CD4-positive, alpha-beta T cell (primary cell): ENCODE data around the gene GPR4. TPM values are rescaled to one million over a fixed set of nuclear protein-coding genes. Genes with fewer than 3 reads are reported as not detected.

Experiments used
- ATAC-seq: fragments of 200-7000 bp; cut with Tn5 transposase; one replicate; pipeline ENCODE4 v1.10.0; 2022; ENCODE audit warnings: mild to moderate bottlenecking; ENCODE audit not compliant: poor library complexity
- CTCF ChIA-PET: fragments of 350-600 bp; sonication (Branson Sonifier 250); formaldehyde crosslinking; loops from one replicate; lab custom pipeline; 2021; ENCODE audit warnings: antibody characterized with exemption, inconsistent platforms; lab: Charles Lee
- POLR2A ChIA-PET: fragments of 350-600 bp; sonication (Branson Sonifier 250); formaldehyde crosslinking; loops from one replicate; lab custom pipeline; 2021; ENCODE audit warnings: antibody characterized with exemption, inconsistent platforms; lab: Charles Lee
- DNase-seq, 14 experiments: peaks; one replicate each; pipeline ENCODE4 v3.0.0-alpha.2; 2013 to 2020; ENCODE audit warnings: mixed read lengths in 2 of 14
- H3K27ac ChIP-seq, 2 donors: one replicate each; pipeline versions ENCODE4 v1.5.1 to v1.7.0; 2013; ENCODE audit warnings: low read length in 2 of 2, low read depth in 1 of 2, mild to moderate bottlenecking in 1 of 2
- H3K27me3 ChIP-seq, 2 experiments: 1 replicate in 1 of 2; 2 replicates in 1 of 2; pipeline versions ENCODE4 v1.6.1 to v1.7.0; 2013; ENCODE audit warnings: low read length in 2 of 2, control low read depth in 1 of 2, mild to moderate bottlenecking in 1 of 2, moderate library complexity in 1 of 2; ENCODE audit not compliant: insufficient read depth in 2 of 2, control insufficient read depth in 1 of 2
- H3K36me3 ChIP-seq: one replicate; pipeline ENCODE4 v1.6.1; 2013; ENCODE audit warnings: low read length, control low read depth; ENCODE audit not compliant: insufficient read depth
- H3K4me1 ChIP-seq: one replicate; pipeline ENCODE4 v1.6.1; 2013; ENCODE audit warnings: low read length, control low read depth; ENCODE audit not compliant: insufficient read depth
- H3K4me3 ChIP-seq: one replicate; pipeline ENCODE4 v1.5.1; 2013; ENCODE audit warnings: mild to moderate bottlenecking, low read length, moderate library complexity
- H3K9me3 ChIP-seq, 2 experiments: 1 replicate in 1 of 2; 2 replicates in 1 of 2; pipeline versions ENCODE4 v1.6.1 to v1.7.0; 2013; ENCODE audit warnings: low read length in 2 of 2, mild to moderate bottlenecking in 2 of 2, control low read depth in 1 of 2, moderate library complexity in 1 of 2; ENCODE audit not compliant: control insufficient read depth in 1 of 2, insufficient read depth in 1 of 2
- H3K27ac Mint-ChIP-seq: one replicate; pipeline ENCODE4 v1.8.0; 2020; ENCODE audit warnings: mixed read lengths
- H3K27me3 Mint-ChIP-seq: one replicate; pipeline ENCODE4 v1.8.0; 2021; ENCODE audit warnings: mixed read lengths
- H3K36me3 Mint-ChIP-seq: one replicate; pipeline ENCODE4 v1.8.0; 2021; ENCODE audit warnings: low read depth, mixed read lengths
- H3K4me1 Mint-ChIP-seq: one replicate; pipeline ENCODE4 v1.8.0; 2021; ENCODE audit warnings: low read depth, mixed read lengths
- H3K4me3 Mint-ChIP-seq: one replicate; pipeline ENCODE4 v1.8.0; 2020; ENCODE audit warnings: mild to moderate bottlenecking, mixed read lengths
- H3K9me3 Mint-ChIP-seq: one replicate; pipeline ENCODE4 v1.8.0; 2020; ENCODE audit warnings: mixed read lengths
- CTCF ChIP-seq: fragments of 200-600 bp; IDR thresholded peaks from one replicate; pipeline ENCODE4 v1.8.0; 2022; ENCODE audit warnings: antibody characterized with exemption, mild to moderate bottlenecking
- intact Hi-C, 2 experiments: fragments of 100-400 bp; cut with DNase I in 1 of 2; cut with micrococcal nuclease in 1 of 2; formaldehyde crosslinking; loops; one replicate each; pipeline versions ENCODE4 v1.15.1 to v1.9.0; 2023 to 2025; cut with DNase I, micrococcal nuclease
- total RNA-seq, 174 experiments: library from RNA in 2 of 174; stranded (reverse) in 2 of 174; gene quantifications; one replicate each; pipeline ENCODE4 v1.2.3 and lab custom pipeline; 2021 to 2026

GPR4 gene
- total RNA-seq, 2 experiments from 2014 or later: not detected

DNA sequence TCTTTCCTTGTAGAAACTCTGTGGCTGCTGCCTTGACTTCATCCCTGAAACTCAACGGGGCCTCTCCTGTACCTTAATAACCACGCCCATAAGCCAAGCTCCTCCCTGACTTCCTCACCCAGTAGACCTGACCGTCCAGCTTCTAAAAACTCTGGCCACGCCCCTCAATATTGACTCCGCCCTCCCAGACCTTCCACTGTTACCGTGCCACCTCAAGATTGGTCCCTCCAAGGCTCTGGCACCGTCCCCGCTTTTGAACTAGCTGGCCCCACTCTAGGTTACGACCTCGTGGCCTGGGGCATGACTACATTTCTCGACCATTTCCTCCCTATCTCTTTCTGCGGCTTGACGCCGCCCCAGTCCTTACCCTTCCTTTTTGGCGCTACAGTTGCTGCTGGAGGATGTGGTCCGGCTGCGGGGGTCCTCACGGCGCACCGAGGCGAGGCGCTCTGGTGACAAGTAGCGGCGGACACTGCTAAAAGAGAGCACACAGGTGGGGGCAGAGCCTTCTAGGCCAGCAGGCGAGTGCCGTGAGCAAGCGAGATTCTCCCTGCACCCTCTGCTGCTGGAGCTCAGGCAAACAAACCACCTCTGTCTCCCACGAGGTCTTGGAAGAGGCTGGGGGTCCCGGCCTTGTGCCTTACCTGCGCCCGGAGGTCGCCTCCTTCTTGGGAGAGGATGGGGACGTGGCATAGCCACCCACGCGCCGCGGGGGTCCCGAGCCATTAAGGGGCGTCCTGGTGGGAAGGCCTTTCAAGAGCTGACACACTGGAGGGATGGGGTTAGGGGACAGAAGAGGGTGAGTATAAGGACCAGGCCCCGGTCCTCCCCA, 39.5 kb upstream of the GPR4 start:
- intact Hi-C loops: loop anchor here (1.0 to 5.0 kb wide), 5 partner anchors 51 to 214 kb away; partner anchors contain the start of genes OPA3 (in 2 of the 2), QPCTL (in 1 of the 2), SNRPD2 (in 1 of the 2) and VASP (in 1 of the 2)

GRCh38 chr19:45640849-45641273, 38.8 kb upstream of the GPR4 start:
- H3K9me3 Mint-ChIP-seq: no peaks in the 10 kb centered on the region
- POLR2A ChIA-PET: interaction anchor here (1.5 to 2.3 kb wide), 5 partner anchors 26 to 143 kb away, joined by 4 to 12 read pairs (median 10); partner anchors contain the start of genes PPM1N, QPCTL and SNRPD2
- peaks cover 6% of the 10 kb centered on the region for H3K36me3 Mint-ChIP-seq
- intact Hi-C loops: loop anchor here (5.0 kb wide), 4 partner anchors 51 to 214 kb away; partner anchors contain the start of genes QPCTL (in 1 of the 2), SNRPD2 (in 1 of the 2) and VASP (in 1 of the 2)
- H3K4me3 ChIP-seq: peak overlapping the region; percentile 66
- CTCF ChIA-PET: interaction anchor here (1.7 to 3.9 kb wide), 5 partner anchors 24 to 162 kb away, joined by 4 to 20 read pairs (median 16); partner anchors contain the start of genes GIPR, QPCTL and SNRPD2
- TF ChIP-seq CTCF: no peak
- H3K27me3 ChIP-seq: no peaks in the 10 kb centered on the region
- H3K27me3 Mint-ChIP-seq: no peaks in the 10 kb centered on the region
- H3K9me3 ChIP-seq: no peaks in the 10 kb centered on the region
- no peaks in the 10 kb centered on the region for H3K36me3 ChIP-seq
- H3K4me1 Mint-ChIP-seq: peaks cover 51% of the 10 kb centered on the region
- ATAC-seq (no peak), DNase-seq (peak in 6 of 14 experiments; percentile 2 to 59 (median 22))
- peaks cover 68% of the 10 kb centered on the region for H3K4me1 ChIP-seq
- peak overlapping the region; percentile 91 to 92 for H3K27ac ChIP-seq
- peak overlapping the region; percentile 84 for H3K4me3 Mint-ChIP-seq
- H3K27ac Mint-ChIP-seq: peak overlapping the region; percentile 72

More for the DNA sequence above, 39.5 kb upstream of the GPR4 start:
- peaks cover 6% of the 10 kb centered on the region for H3K36me3 Mint-ChIP-seq
- Histone ChIP-seq H3K4me3 (peak overlapping the region; percentile 66), H3K27me3 (no peaks in the 10 kb centered on the region), H3K36me3 (no peaks in the 10 kb centered on the region), H3K9me3 (no peaks in the 10 kb centered on the region), H3K4me1 (peaks cover 74% of the 10 kb centered on the region), H3K27ac (peak overlapping the region; percentile 91 to 92)
- no peaks in the 10 kb centered on the region for H3K27me3 Mint-ChIP-seq
- POLR2A ChIA-PET: interaction anchor here (0.7 to 2.3 kb wide), 17 partner anchors 24 to 202 kb away, joined by 3 to 17 read pairs (median 4); partner anchors contain the start of genes FOSB, OPA3, PPM1N and QPCTL
- H3K9me3 Mint-ChIP-seq: no peaks in the 10 kb centered on the region
- H3K27ac Mint-ChIP-seq: peak overlapping the region; percentile 72
- CTCF ChIA-PET: interaction anchor here (0.6 to 3.9 kb wide), 29 partner anchors 9 to 237 kb away, joined by 3 to 35 read pairs (median 5); partner anchors contain the start of genes FOSB, GIPR, OPA3 and QPCTL
- peak overlapping the region; percentile 84 for H3K4me3 Mint-ChIP-seq
- DNase-seq: peak in 13 of 14 experiments; percentile 11 to 86 (median 43)
- H3K4me1 Mint-ChIP-seq: peaks cover 57% of the 10 kb centered on the region
- ATAC-seq: no peak
- no peak for TF ChIP-seq CTCF
